A673 (cell line): ENCODE results near the gene CTSC.

Experiments used
- EZH2 ChIP-seq: fragments of 200-600 bp; sonication (generic); IDR thresholded peaks from 2 replicates; pipeline ENCODE4 v1.6.1; 2017; ENCODE audit warnings: borderline replicate concordance, low read depth, mild to moderate bottlenecking, mixed read lengths, antibody characterized with exemption, low read length; ENCODE audit not compliant: poor library complexity, severe bottlenecking
- TF ChIP-seq, protein P1 (sequence below): fragments of 300-800, 200-600 bp; sonication (generic); conservative IDR thresholded peaks from 2 replicates; pipeline ENCODE4 v1.5.1; 2017; ENCODE audit warnings: low read depth, mild to moderate bottlenecking, antibody characterized with exemption, low read length, moderate library complexity, mixed read lengths

DNA sequence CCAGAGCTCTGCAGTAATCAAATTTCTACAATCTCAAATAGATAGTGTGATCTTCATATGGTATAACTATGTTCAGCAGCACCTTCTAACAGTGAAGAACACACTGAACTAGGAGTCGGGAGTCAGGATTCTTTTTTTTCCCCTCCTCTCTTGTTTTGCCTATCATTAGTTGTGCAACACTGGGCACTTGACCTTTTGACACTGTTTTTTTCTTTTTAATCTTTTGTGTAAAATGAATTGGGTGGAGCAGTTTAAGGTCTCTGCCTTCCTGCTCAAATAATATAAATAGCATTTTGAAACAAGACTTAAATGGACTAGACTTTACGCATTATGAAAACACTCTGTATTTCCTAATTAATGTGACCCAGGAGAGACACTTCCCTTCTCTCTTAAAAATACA lies 39.7 kb downstream of the CTSC start:
- TF ChIP-seq, protein P1, sequence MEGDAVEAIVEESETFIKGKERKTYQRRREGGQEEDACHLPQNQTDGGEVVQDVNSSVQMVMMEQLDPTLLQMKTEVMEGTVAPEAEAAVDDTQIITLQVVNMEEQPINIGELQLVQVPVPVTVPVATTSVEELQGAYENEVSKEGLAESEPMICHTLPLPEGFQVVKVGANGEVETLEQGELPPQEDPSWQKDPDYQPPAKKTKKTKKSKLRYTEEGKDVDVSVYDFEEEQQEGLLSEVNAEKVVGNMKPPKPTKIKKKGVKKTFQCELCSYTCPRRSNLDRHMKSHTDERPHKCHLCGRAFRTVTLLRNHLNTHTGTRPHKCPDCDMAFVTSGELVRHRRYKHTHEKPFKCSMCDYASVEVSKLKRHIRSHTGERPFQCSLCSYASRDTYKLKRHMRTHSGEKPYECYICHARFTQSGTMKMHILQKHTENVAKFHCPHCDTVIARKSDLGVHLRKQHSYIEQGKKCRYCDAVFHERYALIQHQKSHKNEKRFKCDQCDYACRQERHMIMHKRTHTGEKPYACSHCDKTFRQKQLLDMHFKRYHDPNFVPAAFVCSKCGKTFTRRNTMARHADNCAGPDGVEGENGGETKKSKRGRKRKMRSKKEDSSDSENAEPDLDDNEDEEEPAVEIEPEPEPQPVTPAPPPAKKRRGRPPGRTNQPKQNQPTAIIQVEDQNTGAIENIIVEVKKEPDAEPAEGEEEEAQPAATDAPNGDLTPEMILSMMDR = no peak
- TF ChIP-seq EZH2 = no peak
